ENCODE measurements around the gene MLLT6.

Gene MLLT6

DNA sequence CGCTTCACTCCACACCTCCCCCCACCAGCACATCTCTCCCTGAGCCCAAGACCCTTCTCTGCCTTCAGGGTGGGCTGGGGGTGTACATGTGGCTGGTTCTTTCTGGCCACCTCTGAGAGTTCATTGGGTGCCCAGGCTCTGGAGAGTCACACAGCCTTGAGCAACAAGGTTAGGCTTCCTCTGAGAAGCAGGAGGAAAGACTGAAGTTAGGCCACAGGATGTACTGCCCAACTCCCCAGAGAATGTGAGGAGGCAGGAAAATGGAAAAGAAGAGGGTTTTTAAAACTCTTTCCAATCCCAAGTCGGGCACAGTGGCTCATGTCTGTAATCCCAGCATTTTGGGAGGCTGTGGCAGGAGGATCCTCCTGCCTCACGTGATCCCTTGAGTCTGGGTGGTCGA is 35.7 kb downstream of the MLLT6 start:
- Histone ChIP-seq H3K36me3 (ENCODE audit: low read length) (no peaks in the 10 kb centered on the region), H3K27ac (ENCODE audit: low read depth, low read length) (no peak overlapping the region), H3K9me2 (replicated peaks; ENCODE audit: insufficient read depth, low read length) (no peaks in the 10 kb centered on the region), H3K9me3 (ENCODE audit: insufficient read depth, low read length) (no peaks in the 10 kb centered on the region), H3K27me3 (ENCODE audit: low read length) (no peaks in the 10 kb centered on the region), H3K4me3 (ENCODE audit: insufficient read depth, low read length, poor library complexity, severe bottlenecking) (no peak overlapping the region), H4K20me1 (ENCODE audit: low read depth, low read length) (no peaks in the 10 kb centered on the region), H3K79me2 (ENCODE audit: insufficient read depth, low read length) (no peaks in the 10 kb centered on the region), H3F3A (ENCODE audit: insufficient read depth) (no peaks in the 10 kb centered on the region), H3K4me2 (ENCODE audit: low read depth, low read length, poor library complexity, severe bottlenecking) (no peak overlapping the region), H2AFZ (ENCODE audit: low read depth, low read length, severe bottlenecking) (no peak overlapping the region), H3K9ac (ENCODE audit: low read length) (no peak overlapping the region)
- TF ChIP-seq EZH2phosphoT487 (conservative IDR thresholded peaks at IDR 0.05; ENCODE audit: low read length), result no peak
- TF ChIP-seq, protein P1, sequence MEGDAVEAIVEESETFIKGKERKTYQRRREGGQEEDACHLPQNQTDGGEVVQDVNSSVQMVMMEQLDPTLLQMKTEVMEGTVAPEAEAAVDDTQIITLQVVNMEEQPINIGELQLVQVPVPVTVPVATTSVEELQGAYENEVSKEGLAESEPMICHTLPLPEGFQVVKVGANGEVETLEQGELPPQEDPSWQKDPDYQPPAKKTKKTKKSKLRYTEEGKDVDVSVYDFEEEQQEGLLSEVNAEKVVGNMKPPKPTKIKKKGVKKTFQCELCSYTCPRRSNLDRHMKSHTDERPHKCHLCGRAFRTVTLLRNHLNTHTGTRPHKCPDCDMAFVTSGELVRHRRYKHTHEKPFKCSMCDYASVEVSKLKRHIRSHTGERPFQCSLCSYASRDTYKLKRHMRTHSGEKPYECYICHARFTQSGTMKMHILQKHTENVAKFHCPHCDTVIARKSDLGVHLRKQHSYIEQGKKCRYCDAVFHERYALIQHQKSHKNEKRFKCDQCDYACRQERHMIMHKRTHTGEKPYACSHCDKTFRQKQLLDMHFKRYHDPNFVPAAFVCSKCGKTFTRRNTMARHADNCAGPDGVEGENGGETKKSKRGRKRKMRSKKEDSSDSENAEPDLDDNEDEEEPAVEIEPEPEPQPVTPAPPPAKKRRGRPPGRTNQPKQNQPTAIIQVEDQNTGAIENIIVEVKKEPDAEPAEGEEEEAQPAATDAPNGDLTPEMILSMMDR (IDR thresholded peaks at IDR 0.05; ENCODE audit: insufficient read depth, low read length, poor library complexity, severe bottlenecking), result no peak

- no peak overlapping the region for H3K9ac ChIP-seq (ENCODE audit: low read length)
- H3K9me2 ChIP-seq (replicated peaks; ENCODE audit: insufficient read depth, low read length), result no peaks in the 10 kb centered on the region
- H3K9me3 ChIP-seq (ENCODE audit: insufficient read depth, low read length), result no peaks in the 10 kb centered on the region
- no peak overlapping the region for H2AFZ ChIP-seq (ENCODE audit: low read depth, low read length, severe bottlenecking)
- H3K4me2 ChIP-seq (ENCODE audit: low read depth, low read length, poor library complexity, severe bottlenecking), result no peak overlapping the region
- no peaks in the 10 kb centered on the region for H3K36me3 ChIP-seq (ENCODE audit: low read length)
- H3K4me3 ChIP-seq (ENCODE audit: insufficient read depth, low read length, poor library complexity, severe bottlenecking), result no peak overlapping the region
- TF ChIP-seq, protein P1 (IDR thresholded peaks at IDR 0.05; ENCODE audit: insufficient read depth, low read length, poor library complexity, severe bottlenecking), result no peak
- TF ChIP-seq EZH2phosphoT487 (conservative IDR thresholded peaks at IDR 0.05; ENCODE audit: low read length), result no peak
- H3F3A ChIP-seq (ENCODE audit: insufficient read depth), result no peaks in the 10 kb centered on the region
- no peak overlapping the region for H3K27ac ChIP-seq (ENCODE audit: low read depth, low read length)
- no peaks in the 10 kb centered on the region for H3K27me3 ChIP-seq (ENCODE audit: low read length)
- no peaks in the 10 kb centered on the region for H4K20me1 ChIP-seq (ENCODE audit: low read depth, low read length)
- H3K79me2 ChIP-seq (ENCODE audit: insufficient read depth, low read length), result no peaks in the 10 kb centered on the region
Measured at GRCh38 chr17:38741461-38741860, 36.4 kb downstream of the MLLT6 start.

DNA sequence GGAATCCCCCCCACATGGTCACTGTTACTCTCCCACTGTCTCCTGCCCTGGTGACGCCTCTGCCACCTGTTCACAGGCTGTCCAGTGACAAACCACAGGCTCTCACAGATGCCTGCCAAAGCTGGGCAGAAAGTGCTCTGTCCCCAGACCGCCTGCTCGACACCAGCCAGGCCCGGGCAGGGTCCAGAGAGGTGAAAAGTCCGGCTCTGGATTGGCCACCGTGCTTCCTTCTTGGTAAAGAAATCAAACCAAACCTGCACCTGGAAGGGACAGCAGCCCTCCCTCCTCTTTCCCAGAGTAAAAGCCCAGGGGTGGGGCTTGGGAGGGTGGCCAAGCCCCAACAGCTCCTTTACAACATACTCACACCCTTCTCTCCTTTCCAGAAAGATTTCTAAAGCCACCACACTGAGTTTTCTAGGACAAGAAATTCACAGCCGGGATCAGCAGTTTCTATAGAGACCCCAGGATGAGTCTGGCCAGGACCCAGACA is 36.9 kb downstream of the MLLT6 start:
- Histone ChIP-seq H3K27ac (ENCODE audit: low read depth, low read length) (no peak overlapping the region), H3K9ac (ENCODE audit: low read length) (no peak overlapping the region), H3K79me2 (ENCODE audit: insufficient read depth, low read length) (no peaks in the 10 kb centered on the region)

More for the DNA sequence above, 36.9 kb downstream of the MLLT6 start:
- H3K4me3 ChIP-seq (ENCODE audit: insufficient read depth, low read length, poor library complexity, severe bottlenecking), result no peak overlapping the region
- H3K9me3 ChIP-seq (ENCODE audit: insufficient read depth, low read length), result no peaks in the 10 kb centered on the region
- H3K27me3 ChIP-seq (ENCODE audit: low read length), result no peaks in the 10 kb centered on the region
- no peak for TF ChIP-seq EZH2phosphoT487 (conservative IDR thresholded peaks at IDR 0.05; ENCODE audit: low read length)
- TF ChIP-seq, protein P1 (IDR thresholded peaks at IDR 0.05; ENCODE audit: insufficient read depth, low read length, poor library complexity, severe bottlenecking), result no peak
- H2AFZ ChIP-seq (ENCODE audit: low read depth, low read length, severe bottlenecking), result no peak overlapping the region
- H3K4me2 ChIP-seq (ENCODE audit: low read depth, low read length, poor library complexity, severe bottlenecking), result no peak overlapping the region
- no peaks in the 10 kb centered on the region for H4K20me1 ChIP-seq (ENCODE audit: low read depth, low read length)
- no peaks in the 10 kb centered on the region for H3K36me3 ChIP-seq (ENCODE audit: low read length)
- no peaks in the 10 kb centered on the region for H3K9me2 ChIP-seq (replicated peaks; ENCODE audit: insufficient read depth, low read length)
- H3F3A ChIP-seq (ENCODE audit: insufficient read depth), result no peaks in the 10 kb centered on the region

Data from SU-DHL-6 (cell line).